ENCODE results near the gene AGTPBP1. TPM values are rescaled to one million over a fixed set of nuclear protein-coding genes. Genes with fewer than 3 reads are reported as not detected.

Gene AGTPBP1
- total and polyA plus RNA-seq, 3 donors from 2014 or later, result 26.3 to 45.7 (median 26.6) TPM

DNA sequence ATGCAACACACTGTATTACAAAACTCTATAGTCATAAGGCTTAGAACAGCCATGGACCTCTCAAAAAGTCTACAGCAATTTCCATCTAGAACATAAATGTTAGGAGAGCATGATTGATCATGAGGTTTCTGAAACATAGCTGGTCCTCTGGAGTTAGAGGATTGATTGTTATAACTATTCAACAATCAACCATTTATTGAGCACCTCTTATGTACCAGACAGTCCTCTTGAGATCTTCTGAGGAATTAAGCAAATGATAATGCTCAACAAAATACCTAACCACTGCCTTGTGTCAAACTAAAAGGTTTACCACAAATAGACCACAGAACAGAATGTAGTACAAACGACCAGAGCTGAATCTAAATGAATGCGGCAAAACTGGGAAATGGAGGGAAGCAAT, 3.4 kb upstream of the AGTPBP1 start:
- no peak for TF ChIP-seq POLR2A (IDR thresholded peaks at IDR 0.05)
- TF ChIP-seq, protein P1, sequence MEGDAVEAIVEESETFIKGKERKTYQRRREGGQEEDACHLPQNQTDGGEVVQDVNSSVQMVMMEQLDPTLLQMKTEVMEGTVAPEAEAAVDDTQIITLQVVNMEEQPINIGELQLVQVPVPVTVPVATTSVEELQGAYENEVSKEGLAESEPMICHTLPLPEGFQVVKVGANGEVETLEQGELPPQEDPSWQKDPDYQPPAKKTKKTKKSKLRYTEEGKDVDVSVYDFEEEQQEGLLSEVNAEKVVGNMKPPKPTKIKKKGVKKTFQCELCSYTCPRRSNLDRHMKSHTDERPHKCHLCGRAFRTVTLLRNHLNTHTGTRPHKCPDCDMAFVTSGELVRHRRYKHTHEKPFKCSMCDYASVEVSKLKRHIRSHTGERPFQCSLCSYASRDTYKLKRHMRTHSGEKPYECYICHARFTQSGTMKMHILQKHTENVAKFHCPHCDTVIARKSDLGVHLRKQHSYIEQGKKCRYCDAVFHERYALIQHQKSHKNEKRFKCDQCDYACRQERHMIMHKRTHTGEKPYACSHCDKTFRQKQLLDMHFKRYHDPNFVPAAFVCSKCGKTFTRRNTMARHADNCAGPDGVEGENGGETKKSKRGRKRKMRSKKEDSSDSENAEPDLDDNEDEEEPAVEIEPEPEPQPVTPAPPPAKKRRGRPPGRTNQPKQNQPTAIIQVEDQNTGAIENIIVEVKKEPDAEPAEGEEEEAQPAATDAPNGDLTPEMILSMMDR (IDR thresholded peaks at IDR 0.05), result no peak
- Histone ChIP-seq H3K4me1 (peaks cover 5% of the 10 kb centered on the region), H3K36me3 (ENCODE audit: low read depth, missing control alignments) (no peaks in the 10 kb centered on the region), H3K4me3 (no peak overlapping the region), H3K27ac (no peak overlapping the region), H3K27me3 (no peaks in the 10 kb centered on the region), H3K9me3 (no peaks in the 10 kb centered on the region)
- intact Hi-C loops (cut with DNase I; ENCODE audit: low total_unique reads), result no loop called here
- no peak for DNase-seq
- 79 to 85% methylated on average over 2 of the region's 2 CpGs for WGBS, 2 donors

- 82 to 90% methylated on average over 7 of the region's 7 CpGs for WGBS, 2 donors
- H3K27me3 ChIP-seq, result no peaks in the 10 kb centered on the region
- H3K9me3 ChIP-seq, result no peaks in the 10 kb centered on the region
- H3K36me3 ChIP-seq (ENCODE audit: low read depth, missing control alignments), result no peaks in the 10 kb centered on the region
- no peak for DNase-seq
- no peak overlapping the region for H3K4me3 ChIP-seq
- intact Hi-C loops (cut with DNase I; ENCODE audit: low total_unique reads), result no loop called here
- peaks cover 8% of the 10 kb centered on the region for H3K4me1 ChIP-seq
- no peak overlapping the region for H3K27ac ChIP-seq
- no peak for TF ChIP-seq POLR2A (IDR thresholded peaks at IDR 0.05)
- TF ChIP-seq, protein P1 (IDR thresholded peaks at IDR 0.05), result no peak
Observed at GRCh38 chr9:85744480-85744879, 2.7 kb upstream of the AGTPBP1 start.

- WGBS, 2 donors, result 55 to 58% methylated on average over 14 of the region's 14 CpGs
- peak; percentile 30 for DNase-seq
- Histone ChIP-seq H3K27me3 (no peaks in the 10 kb centered on the region), H3K4me3 (no peak overlapping the region), H3K36me3 (ENCODE audit: low read depth, missing control alignments) (no peaks in the 10 kb centered on the region), H3K27ac (no peak overlapping the region), H3K9me3 (no peaks in the 10 kb centered on the region), H3K4me1 (peaks cover 8% of the 10 kb centered on the region)
- intact Hi-C loops (cut with DNase I; ENCODE audit: low total_unique reads), result no loop called here
- TF ChIP-seq, protein P1 (IDR thresholded peaks at IDR 0.05), result no peak
- TF ChIP-seq POLR2A (IDR thresholded peaks at IDR 0.05), result no peak
Observed at GRCh38 chr9:85743275-85744128, 1.7 kb upstream of the AGTPBP1 start.

GRCh38 chr9:85742597-85742936, 813 bp upstream of the AGTPBP1 start:
- TF ChIP-seq POLR2A (IDR thresholded peaks at IDR 0.05), result no peak
- TF ChIP-seq, protein P1 (IDR thresholded peaks at IDR 0.05), result peak in 1 of 3 experiments; percentile 4
- no peaks in the 10 kb centered on the region for H3K27me3 ChIP-seq
- H3K4me3 ChIP-seq, result peak overlapping the region; percentile 72 to 88
- 3 to 4% methylated on average over 4 of the region's 4 CpGs for WGBS, 2 donors
- H3K4me1 ChIP-seq, result peaks cover 8% of the 10 kb centered on the region
- DNase-seq, result no peak
- peak overlapping the region; percentile 75 to 80 for H3K27ac ChIP-seq
- no peaks in the 10 kb centered on the region for H3K9me3 ChIP-seq
- H3K36me3 ChIP-seq (ENCODE audit: low read depth, missing control alignments), result no peaks in the 10 kb centered on the region
- intact Hi-C loops (cut with DNase I; ENCODE audit: low total_unique reads), result no loop called here
